ENCODE data around the gene BICRA. TPM values are rescaled to one million over a fixed set of nuclear protein-coding genes. Genes with fewer than 3 reads are reported as not detected.

Gene BICRA
- total RNA-seq, 1 donor from 2014 or later: 15.6 TPM

DNA sequence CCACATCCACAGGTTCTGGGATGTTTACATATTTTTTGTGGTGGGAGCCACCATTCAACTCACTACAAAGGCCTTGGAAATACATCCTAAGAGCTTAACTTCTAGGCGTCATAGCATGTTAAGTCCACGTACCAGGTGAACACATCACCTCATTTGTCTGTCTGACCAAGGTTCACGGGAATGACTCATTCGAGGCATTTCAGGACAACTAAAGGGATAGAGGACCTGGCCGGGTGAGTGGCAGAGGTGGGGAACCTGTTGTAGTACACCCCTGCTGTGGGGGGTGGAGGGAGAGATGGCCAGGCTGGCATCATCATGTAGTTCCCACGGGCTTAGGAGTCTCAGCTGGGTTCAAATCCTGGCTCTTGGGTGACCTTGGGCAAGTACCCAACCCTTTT is 51.5 kb downstream of the BICRA start:
- Histone ChIP-seq H3K36me3 (no peaks in the 10 kb centered on the region), H3K27me3 (no peaks in the 10 kb centered on the region), H3K4me2 (no peak overlapping the region), H3K79me2 (ENCODE audit: low read depth) (peaks cover 77% of the 10 kb centered on the region), H3K4me3 (no peak overlapping the region), H3K9ac (no peak overlapping the region), H3K27ac (no peak overlapping the region), H2AFZ (replicated peaks) (no peak overlapping the region), H3F3A (ENCODE audit: low read depth) (no peaks in the 10 kb centered on the region), H3K4me1 (no peaks in the 10 kb centered on the region), H3K9me3 (ENCODE audit: low read depth) (no peaks in the 10 kb centered on the region), H4K20me1 (ENCODE audit: low read depth) (peaks cover 85% of the 10 kb centered on the region)
- Mint-ChIP-seq H3K27ac (no peak overlapping the region), H3K27me3 (ENCODE audit: insufficient read depth, low read depth) (peaks cover 4% of the 10 kb centered on the region), H3K9me3 (no peaks in the 10 kb centered on the region), H3K36me3 (peaks cover 9% of the 10 kb centered on the region), H3K4me1 (peaks cover 38% of the 10 kb centered on the region), H3K4me3 (no peak overlapping the region)
- TF ChIP-seq, protein P1, sequence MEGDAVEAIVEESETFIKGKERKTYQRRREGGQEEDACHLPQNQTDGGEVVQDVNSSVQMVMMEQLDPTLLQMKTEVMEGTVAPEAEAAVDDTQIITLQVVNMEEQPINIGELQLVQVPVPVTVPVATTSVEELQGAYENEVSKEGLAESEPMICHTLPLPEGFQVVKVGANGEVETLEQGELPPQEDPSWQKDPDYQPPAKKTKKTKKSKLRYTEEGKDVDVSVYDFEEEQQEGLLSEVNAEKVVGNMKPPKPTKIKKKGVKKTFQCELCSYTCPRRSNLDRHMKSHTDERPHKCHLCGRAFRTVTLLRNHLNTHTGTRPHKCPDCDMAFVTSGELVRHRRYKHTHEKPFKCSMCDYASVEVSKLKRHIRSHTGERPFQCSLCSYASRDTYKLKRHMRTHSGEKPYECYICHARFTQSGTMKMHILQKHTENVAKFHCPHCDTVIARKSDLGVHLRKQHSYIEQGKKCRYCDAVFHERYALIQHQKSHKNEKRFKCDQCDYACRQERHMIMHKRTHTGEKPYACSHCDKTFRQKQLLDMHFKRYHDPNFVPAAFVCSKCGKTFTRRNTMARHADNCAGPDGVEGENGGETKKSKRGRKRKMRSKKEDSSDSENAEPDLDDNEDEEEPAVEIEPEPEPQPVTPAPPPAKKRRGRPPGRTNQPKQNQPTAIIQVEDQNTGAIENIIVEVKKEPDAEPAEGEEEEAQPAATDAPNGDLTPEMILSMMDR (IDR thresholded peaks at IDR 0.05): no peak
- TF ChIP-seq EZH2phosphoT487 (IDR thresholded peaks at IDR 0.05) (no peak), EZH2 (IDR thresholded peaks at IDR 0.05) (no peak)
- DNase-seq (ENCODE audit: low spot score): no peak

DNA sequence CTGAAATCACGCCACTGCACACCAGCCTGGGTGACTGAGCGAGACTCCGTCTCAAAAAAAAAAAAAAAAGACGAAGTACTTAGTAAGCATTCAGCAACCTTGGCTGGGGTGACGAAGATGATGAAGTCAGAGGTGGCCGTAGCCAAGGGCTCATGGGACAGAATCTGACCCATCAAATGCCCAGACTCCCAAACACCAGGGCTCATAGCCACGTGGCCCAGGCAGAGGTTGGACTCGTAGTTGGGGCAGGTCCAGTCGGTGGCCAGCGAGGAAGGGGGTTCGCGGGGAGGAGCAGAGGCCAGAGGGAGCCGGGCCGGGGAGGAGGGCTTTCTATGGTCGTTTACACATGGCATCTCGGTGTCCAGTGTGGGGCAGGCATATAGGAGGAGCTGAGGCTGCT is 52.2 kb downstream of the BICRA start:
- H3K79me2 ChIP-seq (ENCODE audit: low read depth): peaks cover 82% of the 10 kb centered on the region
- no peak for DNase-seq (ENCODE audit: low spot score)

GRCh38 chr19:47661611-47662010 is 52.7 kb downstream of the BICRA start:
- no peak overlapping the region for H3K27ac Mint-ChIP-seq

More for the DNA sequence above, 52.2 kb downstream of the BICRA start:
- peaks cover 90% of the 10 kb centered on the region for H4K20me1 ChIP-seq (ENCODE audit: low read depth)
- H3K36me3 Mint-ChIP-seq: peaks cover 9% of the 10 kb centered on the region
- no peak overlapping the region for H3K4me3 Mint-ChIP-seq
- no peak overlapping the region for H3K4me2 ChIP-seq
- H2AFZ ChIP-seq (replicated peaks): no peak overlapping the region
- H3K27ac ChIP-seq: no peak overlapping the region
- H3K27me3 ChIP-seq: no peaks in the 10 kb centered on the region
- no peaks in the 10 kb centered on the region for H3K9me3 ChIP-seq (ENCODE audit: low read depth)
- no peak overlapping the region for H3K27ac Mint-ChIP-seq
- peaks cover 6% of the 10 kb centered on the region for H3K27me3 Mint-ChIP-seq (ENCODE audit: insufficient read depth, low read depth)
- no peaks in the 10 kb centered on the region for H3F3A ChIP-seq (ENCODE audit: low read depth)
- peaks cover 41% of the 10 kb centered on the region for H3K4me1 Mint-ChIP-seq
- H3K4me3 ChIP-seq: no peak overlapping the region
- H3K9ac ChIP-seq: no peak overlapping the region
- no peaks in the 10 kb centered on the region for H3K4me1 ChIP-seq
- H3K9me3 Mint-ChIP-seq: no peaks in the 10 kb centered on the region
- TF ChIP-seq EZH2 (IDR thresholded peaks at IDR 0.05) (no peak), EZH2phosphoT487 (IDR thresholded peaks at IDR 0.05) (no peak)
- TF ChIP-seq, protein P1 (IDR thresholded peaks at IDR 0.05): no peak
- H3K36me3 ChIP-seq: no peaks in the 10 kb centered on the region

More at GRCh38 chr19:47661611-47662010, 52.7 kb downstream of the BICRA start:
- Histone ChIP-seq H3K27me3 (no peaks in the 10 kb centered on the region), H3K9ac (no peak overlapping the region), H2AFZ (replicated peaks) (no peak overlapping the region), H4K20me1 (ENCODE audit: low read depth) (peaks cover 91% of the 10 kb centered on the region), H3K4me2 (no peak overlapping the region), H3K79me2 (ENCODE audit: low read depth) (peaks cover 82% of the 10 kb centered on the region), H3K4me1 (no peaks in the 10 kb centered on the region), H3K4me3 (no peak overlapping the region), H3F3A (ENCODE audit: low read depth) (no peaks in the 10 kb centered on the region), H3K9me3 (ENCODE audit: low read depth) (no peaks in the 10 kb centered on the region), H3K27ac (no peak overlapping the region), H3K36me3 (no peaks in the 10 kb centered on the region)
- no peak for DNase-seq (ENCODE audit: low spot score)
- Mint-ChIP-seq H3K9me3 (no peaks in the 10 kb centered on the region), H3K36me3 (peaks cover 9% of the 10 kb centered on the region), H3K4me3 (no peak overlapping the region), H3K4me1 (peaks cover 43% of the 10 kb centered on the region), H3K27me3 (ENCODE audit: insufficient read depth, low read depth) (peaks cover 6% of the 10 kb centered on the region)
- TF ChIP-seq EZH2 (IDR thresholded peaks at IDR 0.05) (no peak), EZH2phosphoT487 (IDR thresholded peaks at IDR 0.05) (no peak)
- TF ChIP-seq, protein P1 (IDR thresholded peaks at IDR 0.05): no peak

Data from neural progenitor cell (in vitro differentiated cells).